GM19324 (cell line): ENCODE data around the gene SATB2.

Experiments used
- ATAC-seq: cut with Tn5 transposase; IDR thresholded peaks from one replicate; pipeline ENCODE4 v1.9.1; 2021; ENCODE audit warnings: mild to moderate bottlenecking, moderate library complexity; ENCODE audit not compliant: unreplicated experiment, low FRiP score

SATB2 gene

GRCh38 chr2:199466692-199467065, 8.9 kb upstream of the SATB2 start:
- ATAC-seq = no peak

DNA sequence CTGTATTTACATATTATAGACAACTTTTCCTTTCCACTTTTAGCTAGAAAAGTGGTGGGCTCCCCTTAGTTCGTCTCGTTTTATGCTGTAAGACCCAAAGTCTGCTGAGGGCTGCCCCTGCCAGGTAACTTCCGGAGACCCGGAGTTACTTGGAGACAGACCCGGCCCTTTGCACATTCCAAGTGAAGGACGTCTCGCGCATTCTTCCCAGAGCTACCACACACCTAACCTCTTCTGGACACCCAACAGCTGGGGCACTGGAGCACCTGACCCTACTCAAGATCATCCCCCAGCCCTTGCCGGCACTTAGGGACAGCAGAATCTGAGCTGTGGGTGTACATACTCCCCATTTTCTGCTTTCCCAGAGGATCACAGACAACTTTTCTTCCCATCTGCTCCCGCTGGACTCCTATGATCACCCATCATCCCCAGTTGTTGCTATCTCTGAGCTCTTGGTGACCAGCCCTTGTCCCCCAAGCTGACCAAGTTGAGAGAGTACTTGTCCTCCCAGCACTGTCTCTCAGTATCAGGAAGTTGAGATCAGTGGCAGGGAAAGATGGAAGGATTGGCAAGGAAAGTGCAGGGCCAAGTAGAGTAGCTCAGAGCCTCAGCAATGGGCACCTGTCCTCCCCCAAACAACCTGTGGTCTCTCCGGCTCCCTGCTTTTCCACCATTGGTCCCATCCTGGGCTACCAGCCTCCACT, 8.4 kb upstream of the SATB2 start:
- ATAC-seq = no peak

- ATAC-seq = no peak
Observed at GRCh38 chr2:199465390-199465789, 7.7 kb upstream of the SATB2 start.

- ATAC-seq = no peak
Observed at GRCh38 chr2:199464606-199465352, 7.0 kb upstream of the SATB2 start.

DNA sequence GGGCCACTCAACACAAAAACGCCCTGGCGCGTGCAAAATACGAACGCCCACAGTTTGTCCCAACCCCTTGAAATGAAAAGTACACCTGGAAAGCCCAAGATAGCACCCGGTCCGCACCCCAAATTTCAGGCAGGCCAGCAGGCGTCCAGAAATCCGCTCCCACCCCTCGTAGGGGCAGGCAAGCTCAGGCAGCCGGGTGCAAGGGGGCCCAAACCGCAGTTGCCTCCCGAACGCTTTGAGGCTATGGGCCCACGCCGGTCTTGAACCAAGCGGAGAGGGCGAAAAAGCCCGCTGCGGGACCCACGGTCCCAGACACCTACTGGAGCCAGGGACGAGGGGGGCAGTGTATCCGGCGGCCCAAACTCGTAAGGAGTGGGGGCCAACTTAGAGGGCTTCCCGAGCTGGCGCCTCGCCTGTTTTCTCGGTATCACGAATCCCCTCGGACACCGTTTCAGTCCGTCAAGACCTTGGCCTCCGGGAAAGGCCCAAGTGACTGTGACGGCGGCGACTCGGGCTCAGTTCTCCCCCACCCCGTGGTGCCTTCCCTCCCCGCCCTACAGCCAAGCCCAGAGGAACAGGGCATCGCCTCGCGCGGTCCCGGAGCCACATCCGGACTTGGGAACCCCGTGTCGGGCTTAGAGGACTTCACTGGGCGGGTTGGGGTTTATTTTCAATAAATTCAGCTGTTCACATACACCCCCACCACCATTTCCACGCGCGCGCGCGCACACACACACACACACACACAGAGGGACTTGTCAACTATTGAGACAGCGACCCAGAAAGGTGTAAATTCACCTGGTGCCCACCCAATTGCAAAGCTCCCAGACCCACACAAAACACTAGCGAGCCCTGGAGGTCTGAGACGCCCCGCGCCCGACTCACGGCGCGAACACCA, 6.2 kb upstream of the SATB2 start:
- no peak for ATAC-seq

- no peak for ATAC-seq
Observed at GRCh38 chr2:199462956-199463692, 5.4 kb upstream of the SATB2 start.

GRCh38 chr2:199462347-199462955, 4.7 kb upstream of the SATB2 start:
- no peak for ATAC-seq

- ATAC-seq = no peak
Observed at GRCh38 chr2:199461711-199462346, 4.1 kb upstream of the SATB2 start.

- no peak for ATAC-seq
Observed at GRCh38 chr2:199460846-199461710, 3.3 kb upstream of the SATB2 start.

- ATAC-seq = no peak
Observed at GRCh38 chr2:199460101-199460671, 2.4 kb upstream of the SATB2 start.

- peak; percentile 67 for ATAC-seq
Observed at GRCh38 chr2:199459286-199460100, 1.8 kb upstream of the SATB2 start.

GRCh38 chr2:199458806-199459285, 1.1 kb upstream of the SATB2 start:
- ATAC-seq = peak; percentile 59

GRCh38 chr2:199458009-199458805, 468 bp upstream of the SATB2 start:
- peak; percentile 25 for ATAC-seq

- no peak for ATAC-seq
Observed at GRCh38 chr2:199456383-199457146, 1.2 kb downstream of the SATB2 start.

- no peak for ATAC-seq
Observed at GRCh38 chr2:199455545-199456382, 2.0 kb downstream of the SATB2 start.
